Embryonic facial prominence (tissue), 1 donor: Measurements from ENCODE around the gene SUPT6H.
A peak's percentile ranks its signal among the peaks of the same experiment; 100 is the strongest.

Experiments
- DNase-seq: peaks from one replicate; pipeline ENCODE4 v3.0.0-alpha.2; 2016; ENCODE audit errors: extremely low spot score

Gene SUPT6H

GRCh38 chr17:28702026-28702751 is 40.2 kb downstream of the SUPT6H start:
- DNase-seq: no peak

- no peak for DNase-seq
Observed at GRCh38 chr17:28702752-28703150, 40.7 kb downstream of the SUPT6H start.

- DNase-seq: no peak
Observed at GRCh38 chr17:28703552-28704218, 41.7 kb downstream of the SUPT6H start.

- DNase-seq: no peak
Observed at GRCh38 chr17:28704219-28704858, 42.3 kb downstream of the SUPT6H start.

- no peak for DNase-seq
Observed at GRCh38 chr17:28705074-28705659, 43.2 kb downstream of the SUPT6H start.

- DNase-seq: no peak
Observed at GRCh38 chr17:28705728-28706334, 43.8 kb downstream of the SUPT6H start.

- no peak for DNase-seq
Observed at GRCh38 chr17:28706471-28707338, 44.7 kb downstream of the SUPT6H start.

- DNase-seq: no peak
Observed at GRCh38 chr17:28707339-28707720, 45.3 kb downstream of the SUPT6H start.

- DNase-seq: peak; percentile 88
Observed at GRCh38 chr17:28710861-28711722, 49.1 kb downstream of the SUPT6H start.

- no peak for DNase-seq
Observed at GRCh38 chr17:28711723-28712031, 49.7 kb downstream of the SUPT6H start, which contains the start of gene PROCA1. Gene PROCA1 (minus strand): TSS chr17:28711888. CDS start chr17:28711660, 228 bp downstream.

- no peak for DNase-seq
Observed at GRCh38 chr17:28712032-28712704, 50.2 kb downstream of the SUPT6H start.

- no peak for DNase-seq
Observed at GRCh38 chr17:28712705-28713415, 50.9 kb downstream of the SUPT6H start.

GRCh38 chr17:28714281-28714680 is 52.3 kb downstream of the SUPT6H start:
- no peak for DNase-seq

GRCh38 chr17:28715217-28715616 is 53.2 kb downstream of the SUPT6H start:
- DNase-seq: no peak

GRCh38 chr17:28716740-28717577 is 55.0 kb downstream of the SUPT6H start:
- no peak for DNase-seq

- peak; percentile 90 for DNase-seq
Observed at GRCh38 chr17:28717578-28718332, 55.8 kb downstream of the SUPT6H start, which contains the start of gene RAB34. Gene RAB34 (minus strand): TSS chr17:28717868. CDS start chr17:28717266, 602 bp downstream.

GRCh38 chr17:28718333-28719020 is 56.5 kb downstream of the SUPT6H start:
- DNase-seq: no peak
